HepG2 (cell line): ENCODE data around the gene RPL39. TPM values are rescaled to one million over a fixed set of nuclear protein-coding genes. Genes with fewer than 3 reads are reported as not detected.
A peak's percentile ranks its signal among the peaks of the same experiment; 100 is the strongest.

Experiments used
- CC2D1A ChIP-seq: sonication (generic); formaldehyde crosslinking; IDR thresholded peaks from 2 replicates; pipeline ENCODE4 v1.8.1; 2023; ENCODE audit warnings: mild to moderate bottlenecking, missing genetic modification reagents
- CCDC6 ChIP-seq: sonication (generic); formaldehyde crosslinking; IDR thresholded peaks from 2 replicates; pipeline ENCODE4 v1.8.1; 2022; ENCODE audit warnings: mild to moderate bottlenecking, missing genetic modification reagents, moderate library complexity
- CSRNP2 ChIP-seq: sonication (generic); formaldehyde crosslinking; conservative IDR thresholded peaks from 2 replicates; pipeline ENCODE4 v1.8.0; 2022; ENCODE audit warnings: low read depth, missing genetic modification reagents
- EED ChIP-seq: sonication (generic); formaldehyde crosslinking; IDR thresholded peaks from 2 replicates; pipeline ENCODE4 v1.5.0; 2020; ENCODE audit warnings: mild to moderate bottlenecking, missing genetic modification reagents
- GABPB1 ChIP-seq: IDR thresholded peaks from 2 replicates; pipeline ENCODE4 v1.6.1; 2016; ENCODE audit warnings: mild to moderate bottlenecking, missing genetic modification reagents, moderate library complexity, missing compliant biosample characterization
- GMEB2 ChIP-seq: IDR thresholded peaks from 2 replicates; pipeline ENCODE4 v1.6.1; 2016; ENCODE audit warnings: missing biosample characterization, missing genetic modification reagents, low read depth
- GRHL1 ChIP-seq: sonication (generic); formaldehyde crosslinking; conservative IDR thresholded peaks from 2 replicates; pipeline ENCODE4 v1.8.0; 2022; ENCODE audit warnings: missing genetic modification reagents
- HMGA1 ChIP-seq: sonication (generic); formaldehyde crosslinking; conservative IDR thresholded peaks from 2 replicates; pipeline ENCODE4 v1.4.0; 2020; ENCODE audit warnings: missing genetic modification reagents
- HNF4A ChIP-seq: sonication (generic); formaldehyde crosslinking; IDR thresholded peaks from 2 replicates; pipeline ENCODE4 v1.4.0; 2020; ENCODE audit warnings: missing genetic modification reagents
- KLF15 ChIP-seq: sonication (generic); formaldehyde crosslinking; IDR thresholded peaks from 2 replicates; pipeline ENCODE4 v1.8.1; 2023; ENCODE audit warnings: borderline replicate concordance, mild to moderate bottlenecking, inconsistent platforms, missing genetic modification reagents, mixed read lengths
- MAX ChIP-seq: IDR thresholded peaks from 2 replicates; pipeline ENCODE4 v1.6.1; 2012; ENCODE audit warnings: inconsistent platforms
- NR2F2 ChIP-seq: IDR thresholded peaks from 2 replicates; pipeline ENCODE4 v1.6.1; 2012; ENCODE audit warnings: low read depth, inconsistent platforms, borderline replicate concordance
- NR2F6 ChIP-seq, 2 experiments: IDR thresholded peaks; 2 replicates each; pipeline ENCODE4 v1.6.1; 2016; ENCODE audit warnings: antibody characterized with exemption in 1 of 2, mild to moderate bottlenecking in 1 of 2
- NR3C1 ChIP-seq: sonication (generic); formaldehyde crosslinking; IDR thresholded peaks from 2 replicates; pipeline ENCODE4 v1.4.0; 2020; ENCODE audit warnings: missing genetic modification reagents
- POLR2AphosphoS5 ChIP-seq: IDR thresholded peaks from 2 replicates; pipeline ENCODE4 v1.6.1; 2012; ENCODE audit warnings: low read depth, low read length
- SMAD9 ChIP-seq: sonication (generic); formaldehyde crosslinking; IDR thresholded peaks from 2 replicates; pipeline ENCODE4 v1.5.1; 2020; ENCODE audit warnings: mild to moderate bottlenecking, missing genetic modification reagents
- U2AF2 ChIP-seq: fragments of 200-400 bp; formaldehyde crosslinking; IDR thresholded peaks from 2 replicates; pipeline ENCODE4 v1.6.1; 2017; ENCODE audit warnings: low read depth, mild to moderate bottlenecking, low read length
- ZBTB14 ChIP-seq: sonication (generic); formaldehyde crosslinking; IDR thresholded peaks from 2 replicates; pipeline ENCODE4 v1.4.0; 2020; ENCODE audit warnings: missing genetic modification reagents
- ZBTB26 ChIP-seq: IDR thresholded peaks from 2 replicates; pipeline ENCODE4 v1.6.1; 2016; ENCODE audit warnings: missing compliant biosample characterization, missing genetic modification reagents, borderline replicate concordance
- ZFY ChIP-seq: sonication (generic); formaldehyde crosslinking; IDR thresholded peaks from 2 replicates; pipeline ENCODE4 v1.4.0; 2020; ENCODE audit warnings: missing genetic modification reagents
- ZMYM2 ChIP-seq: sonication (generic); formaldehyde crosslinking; IDR thresholded peaks from 2 replicates; pipeline ENCODE4 v1.8.0; 2022; ENCODE audit warnings: mild to moderate bottlenecking, missing genetic modification reagents
- ZNF234 ChIP-seq: sonication (generic); formaldehyde crosslinking; conservative IDR thresholded peaks from 2 replicates; pipeline ENCODE4 v1.5.1; 2020; ENCODE audit warnings: mild to moderate bottlenecking, missing genetic modification reagents
- ZNF446 ChIP-seq: sonication (generic); formaldehyde crosslinking; IDR thresholded peaks from 2 replicates; pipeline ENCODE4 v1.5.0; 2020; ENCODE audit warnings: mild to moderate bottlenecking, missing genetic modification reagents
- polyA plus RNA-seq, 8 experiments: library from polyadenylated mRNA; depleted of rRNA in 3 of 8; stranded (reverse) in 7 of 8; unstranded in 1 of 8; fragments of >200 nt; fragmentation: Illumina TruSeq in 4 of 8; extraction: Trizol in 4 of 8; gene quantifications; 2 replicates each; pipeline versions ENCODE4 v1.2.1 to v1.2.3, GENCODE V29; 2011 to 2016; ENCODE audit warnings: low read depth in 4 of 8, missing spikeins in 1 of 8, mixed read lengths in 1 of 8; ENCODE audit not compliant: insufficient read depth in 1 of 8
- total RNA-seq, 5 experiments: library from RNA; depleted of rRNA; stranded (reverse); fragments of >200 nt; fragmentation: Illumina TruSeq; extraction: Trizol; gene quantifications; 2 replicates each; pipeline ENCODE4 v1.2.3, GENCODE V29; 2016; ENCODE audit warnings: low read depth in 1 of 5

Gene RPL39
- total and polyA plus RNA-seq, 2 of the 13 experiments (the other 11 are each of a cell fraction or from before 2014, with no cell fraction given), result 2,312 to 3,547 TPM

- TF ChIP-seq ZFY (peak; percentile 83), ZNF234 (no peak), ZBTB26 (CRISPR knock-in tag) (no peak), CCDC6 (CRISPR knock-in tag) (0 out of 2 replicates have a peak, but pooled peaks have one; percentile 26), NR2F6 (IDR thresholded peaks at IDR 0.05) (no peak), NR2F6 (CRISPR knock-in tag; IDR thresholded peaks at IDR 0.05) (no peak), GMEB2 (CRISPR knock-in tag) (no peak), GABPB1 (peak; percentile 81), KLF15 (CRISPR knock-in tag) (no peak), CSRNP2 (CRISPR knock-in tag) (no peak), CC2D1A (no peak), HMGA1 (CRISPR knock-in tag) (no peak), SMAD9 (CRISPR knock-in tag) (no peak), ZBTB14 (CRISPR knock-in tag) (no peak), EED (CRISPR knock-in tag) (no peak), ZMYM2 (CRISPR knock-in tag) (no peak), MAX (peak; percentile 59; the same call in 1 of the 2 replicates), GRHL1 (CRISPR knock-in tag) (no peak), NR2F2 (no peak), NR3C1 (no peak), ZNF446 (CRISPR knock-in tag) (no peak), HNF4A (CRISPR knock-in tag) (no peak), U2AF2 (no peak), POLR2AphosphoS5 (peak; percentile 94)
Measured at GRCh38 chrX:119791437-119792231, at the start of gene RPL39 (continued).
